Measurements from ENCODE around the gene PSD4.

Gene PSD4

GRCh38 chr2:113203217-113203530 lies 29.4 kb downstream of the PSD4 start:
- DNase-seq (ENCODE audit: extremely low read depth in 1 of 2, low read depth in 1 of 2) = no peak

GRCh38 chr2:113203901-113204519 lies 30.2 kb downstream of the PSD4 start:
- DNase-seq (ENCODE audit: extremely low read depth in 1 of 2, low read depth in 1 of 2) = peak; percentile 44 to 51

- no peak for DNase-seq (ENCODE audit: extremely low read depth in 1 of 2, low read depth in 1 of 2)
These were observed 32.5 kb downstream of the PSD4 start for GRCh38 chr2:113206251-113206650.

GRCh38 chr2:113207021-113207420 lies 33.2 kb downstream of the PSD4 start:
- DNase-seq (ENCODE audit: extremely low read depth in 1 of 2, low read depth in 1 of 2) = no peak

- no peak for DNase-seq (ENCODE audit: extremely low read depth in 1 of 2, low read depth in 1 of 2)
These were observed 34.6 kb downstream of the PSD4 start for GRCh38 chr2:113208396-113208795.

- DNase-seq (ENCODE audit: extremely low read depth in 1 of 2, low read depth in 1 of 2) = no peak
These were observed 35.4 kb downstream of the PSD4 start for GRCh38 chr2:113209011-113209645.

- no peak for DNase-seq (ENCODE audit: extremely low read depth in 1 of 2, low read depth in 1 of 2)
These were observed 35.9 kb downstream of the PSD4 start for GRCh38 chr2:113209646-113210171.

- no peak for DNase-seq (ENCODE audit: extremely low read depth in 1 of 2, low read depth in 1 of 2)
These were observed 37.7 kb downstream of the PSD4 start for GRCh38 chr2:113211226-113212105.

GRCh38 chr2:113212245-113213060 lies 38.7 kb downstream of the PSD4 start:
- DNase-seq (ENCODE audit: extremely low read depth in 1 of 2, low read depth in 1 of 2) = no peak

GRCh38 chr2:113213061-113213930 lies 39.5 kb downstream of the PSD4 start:
- DNase-seq (ENCODE audit: extremely low read depth in 1 of 2, low read depth in 1 of 2) = no peak

GRCh38 chr2:113214141-113214540 lies 40.4 kb downstream of the PSD4 start:
- DNase-seq (ENCODE audit: extremely low read depth in 1 of 2, low read depth in 1 of 2) = no peak

- no peak for DNase-seq (ENCODE audit: extremely low read depth in 1 of 2, low read depth in 1 of 2)
These were observed 41.3 kb downstream of the PSD4 start for GRCh38 chr2:113215056-113215455.

- DNase-seq (ENCODE audit: extremely low read depth in 1 of 2, low read depth in 1 of 2) = no peak
These were observed 42.5 kb downstream of the PSD4 start for GRCh38 chr2:113216321-113216720.

GRCh38 chr2:113216891-113217454 lies 43.2 kb downstream of the PSD4 start:
- no peak for DNase-seq (ENCODE audit: extremely low read depth in 1 of 2, low read depth in 1 of 2)

GRCh38 chr2:113217455-113218282 lies 43.9 kb downstream of the PSD4 start:
- no peak for DNase-seq (ENCODE audit: extremely low read depth in 1 of 2, low read depth in 1 of 2)

- DNase-seq (ENCODE audit: extremely low read depth in 1 of 2, low read depth in 1 of 2) = no peak
These were observed 44.7 kb downstream of the PSD4 start for GRCh38 chr2:113218283-113219091.

GRCh38 chr2:113219092-113219441 lies 45.3 kb downstream of the PSD4 start:
- no peak for DNase-seq (ENCODE audit: extremely low read depth in 1 of 2, low read depth in 1 of 2)

GRCh38 chr2:113219525-113219888 lies 45.7 kb downstream of the PSD4 start:
- DNase-seq (ENCODE audit: extremely low read depth in 1 of 2, low read depth in 1 of 2) = no peak

All from stimulated activated CD8-positive, alpha-beta memory T cell treated with anti-CD3 and anti-CD28 coated beads, Interleukin-7, amount 100 ng/mL, for 48 hours (primary cell).